GM21619 (cell line): ENCODE data around the gene GPD2.
"Not testable (repeated sequence)": the region's sequence is repeated elsewhere in the genome, so short reads cannot be mapped to it uniquely, and the experiment has no call there.

Experiments
- ATAC-seq: cut with Tn5 transposase; IDR thresholded peaks from one replicate; pipeline ENCODE4 v1.9.1; 2021; ENCODE audit not compliant: unreplicated experiment

GPD2 gene

DNA sequence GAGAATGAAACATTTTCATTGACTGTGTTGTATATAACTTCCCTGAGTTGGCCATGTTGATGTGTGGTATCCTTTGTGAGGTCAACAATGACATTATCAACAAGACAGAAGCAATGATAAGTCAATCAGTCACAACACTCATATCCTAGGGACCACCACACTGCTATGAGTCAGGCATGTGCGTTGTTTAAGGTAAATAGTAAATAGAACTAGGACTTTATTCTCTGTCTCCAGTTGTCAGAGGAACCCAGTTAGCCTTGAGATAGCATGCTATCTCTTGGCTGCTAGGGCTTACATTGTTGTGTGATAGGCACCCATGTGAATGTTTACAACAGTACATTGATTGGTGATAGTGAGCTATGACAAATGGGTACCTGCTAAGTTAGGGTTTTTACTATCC lies 37.3 kb downstream of the GPD2 start:
- ATAC-seq, result no peak

DNA sequence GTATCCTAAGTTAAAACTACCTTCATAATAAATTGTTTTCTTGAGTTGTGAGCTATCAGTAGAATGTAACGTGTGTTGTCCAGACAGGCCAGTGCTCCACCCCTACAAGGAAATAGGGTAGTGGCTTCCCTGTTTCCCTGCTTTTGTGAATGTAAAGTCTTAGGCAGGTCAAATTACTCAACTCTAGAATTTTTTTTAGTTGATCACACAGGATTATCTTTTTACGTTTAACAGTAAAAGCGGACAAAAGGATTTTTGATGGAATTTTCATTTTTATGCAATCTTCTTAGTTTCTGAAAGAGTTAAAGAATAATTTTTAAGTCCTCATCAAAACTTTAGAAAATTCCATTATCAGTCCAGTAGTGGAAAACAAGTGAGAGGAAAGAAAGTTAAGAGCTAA lies 38.2 kb downstream of the GPD2 start:
- ATAC-seq, result no peak

DNA sequence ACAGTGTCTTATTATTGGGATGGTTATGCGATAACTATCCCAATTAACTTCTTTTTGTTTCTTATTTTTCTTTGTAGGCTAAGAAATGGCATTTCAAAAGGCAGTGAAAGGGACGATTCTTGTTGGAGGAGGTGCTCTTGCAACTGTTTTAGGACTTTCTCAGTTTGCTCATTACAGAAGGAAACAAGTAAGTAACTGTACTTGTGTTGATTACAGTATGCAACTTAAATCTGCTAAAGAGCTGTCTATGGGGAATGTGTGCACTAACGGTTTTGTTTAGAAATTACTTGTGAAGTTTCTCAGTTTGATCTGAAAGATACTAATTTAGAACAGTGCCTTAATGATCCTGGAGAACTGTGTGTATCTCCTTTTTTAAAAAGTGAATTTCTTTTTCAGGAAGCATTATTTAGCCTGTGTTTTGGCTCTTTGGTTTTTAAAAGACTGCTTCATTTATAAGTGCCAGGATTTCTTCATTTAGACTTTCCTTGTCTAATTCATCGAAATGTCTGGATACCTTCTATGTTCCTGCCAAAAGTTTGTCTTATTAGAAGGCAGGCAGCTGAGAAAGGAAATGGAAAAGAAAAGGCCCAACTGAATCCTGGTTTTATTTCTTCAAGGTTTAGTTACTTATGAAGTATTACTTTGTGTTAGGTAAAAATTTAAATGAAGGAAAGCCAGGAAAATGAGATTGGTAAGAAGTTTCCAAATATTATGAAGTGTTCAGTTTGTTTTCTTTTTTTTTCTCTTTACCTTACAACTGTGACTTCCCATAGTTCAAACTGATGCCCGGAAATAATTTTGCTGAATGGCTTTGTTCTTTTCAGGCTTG lies 40.1 kb downstream of the GPD2 start:
- peak; percentile 43 for ATAC-seq

DNA sequence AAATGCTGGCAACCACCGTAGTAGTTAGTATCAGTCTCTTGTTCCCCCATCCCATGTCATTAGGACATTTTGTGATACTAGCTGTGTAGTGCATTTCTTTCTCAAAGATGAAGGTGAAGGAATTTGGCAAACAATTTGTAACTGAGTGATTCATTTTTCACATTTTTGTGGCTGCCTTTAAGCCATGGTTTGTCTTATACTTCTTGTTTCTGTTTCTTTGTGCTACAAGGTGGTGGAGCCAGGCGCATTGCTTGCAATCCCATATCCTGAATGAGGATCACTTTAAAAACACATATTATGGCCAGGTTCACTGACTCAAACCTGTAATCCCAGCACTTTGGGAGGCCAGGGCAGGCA lies 40.6 kb downstream of the GPD2 start:
- ATAC-seq, result peak; percentile 66

DNA sequence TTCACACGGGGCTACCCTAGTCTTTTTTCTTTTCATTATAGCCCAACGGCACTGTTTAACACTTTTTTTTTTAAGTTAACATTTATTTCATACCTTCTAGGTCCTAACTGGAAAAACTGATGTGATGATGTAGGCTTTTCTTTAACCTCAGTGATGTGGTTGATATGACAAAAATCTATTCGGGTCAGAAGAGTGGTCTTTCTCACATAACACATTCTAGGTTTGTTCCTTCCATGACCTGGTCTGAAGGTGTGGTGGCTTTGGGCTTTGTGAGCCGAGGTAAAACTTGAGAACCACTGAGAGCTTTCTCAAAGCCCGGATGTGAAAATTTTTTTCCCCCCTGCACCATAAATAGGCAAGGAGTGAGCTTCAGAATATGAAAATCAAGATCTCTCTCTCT lies 44.2 kb downstream of the GPD2 start:
- ATAC-seq, result no peak

DNA sequence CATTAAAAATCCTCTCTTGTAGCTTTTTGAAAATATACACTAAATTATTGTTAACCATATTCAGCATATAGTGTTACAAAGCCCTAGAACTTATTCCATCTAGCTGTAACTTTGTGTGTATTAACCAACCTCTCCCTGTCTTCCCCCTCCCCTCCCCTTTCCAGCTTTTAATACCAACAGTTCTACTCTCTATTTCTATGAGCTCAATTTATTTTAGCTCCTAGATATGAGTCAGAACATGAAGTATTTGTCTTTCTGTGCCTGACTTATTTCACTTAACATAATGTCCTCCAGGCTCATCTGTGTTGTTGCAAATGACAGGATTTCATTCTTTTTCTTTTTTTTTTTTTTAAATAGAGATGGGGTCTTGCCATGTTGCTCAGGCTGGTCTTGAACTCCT lies 45.1 kb downstream of the GPD2 start:
- ATAC-seq, result no peak

DNA sequence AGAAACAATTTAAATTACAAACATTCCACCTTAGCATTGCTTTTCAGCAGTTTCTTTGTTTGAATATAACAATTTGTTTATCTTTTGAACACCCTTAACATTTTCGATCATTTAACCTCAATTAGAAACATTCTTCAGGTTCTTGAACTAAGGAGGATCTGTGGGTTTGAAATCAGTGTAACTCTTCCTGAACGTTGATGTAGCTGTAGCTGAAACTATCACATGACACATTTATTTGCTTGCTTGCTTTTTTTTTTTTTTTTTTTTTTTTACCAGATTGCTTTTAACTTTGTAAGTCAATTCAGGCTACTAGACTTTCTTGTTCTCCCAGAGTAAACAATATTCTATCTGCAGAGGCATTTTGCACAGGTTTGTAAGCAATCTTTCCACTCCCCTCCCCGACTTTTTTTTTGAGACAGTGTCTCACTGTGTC lies 47.6 kb downstream of the GPD2 start:
- no peak for ATAC-seq

DNA sequence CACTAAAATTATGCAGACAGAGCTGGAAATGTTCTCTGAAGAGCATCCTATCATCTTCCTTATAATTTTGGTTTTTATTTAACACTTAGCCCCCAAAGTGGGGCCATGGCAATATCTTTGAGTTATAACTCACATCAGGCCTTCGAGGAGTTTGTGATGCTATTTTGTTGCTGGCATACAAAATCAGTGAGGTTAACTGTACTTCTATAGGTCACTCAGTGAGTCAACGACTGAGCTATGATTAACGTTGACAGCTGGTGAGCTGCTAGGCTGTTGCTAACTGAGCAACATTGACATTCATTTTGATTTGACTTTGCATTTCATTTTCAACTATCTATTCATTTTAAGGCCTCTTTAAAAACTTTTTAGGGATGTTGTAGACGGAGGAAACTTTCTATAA lies 50.0 kb downstream of the GPD2 start:
- no peak for ATAC-seq

DNA sequence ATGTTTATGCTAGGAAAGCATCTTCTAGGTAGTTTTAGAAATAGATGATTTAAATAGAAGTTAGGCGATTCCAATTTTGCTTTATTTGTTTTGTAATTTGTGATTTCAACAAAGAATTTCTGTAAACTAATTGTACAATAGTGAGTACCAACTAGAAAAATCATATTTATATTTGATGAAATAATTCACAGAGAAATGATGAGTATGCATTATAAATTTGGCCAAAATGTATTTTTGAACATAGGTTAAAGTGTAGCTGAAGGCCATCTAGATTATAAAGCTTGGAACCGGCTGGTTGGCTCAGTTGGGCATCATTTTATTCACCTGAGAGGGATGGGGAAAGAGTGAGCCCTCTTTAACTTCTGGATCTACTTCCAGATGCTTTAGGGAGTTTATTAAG lies 50.4 kb downstream of the GPD2 start:
- no peak for ATAC-seq

DNA sequence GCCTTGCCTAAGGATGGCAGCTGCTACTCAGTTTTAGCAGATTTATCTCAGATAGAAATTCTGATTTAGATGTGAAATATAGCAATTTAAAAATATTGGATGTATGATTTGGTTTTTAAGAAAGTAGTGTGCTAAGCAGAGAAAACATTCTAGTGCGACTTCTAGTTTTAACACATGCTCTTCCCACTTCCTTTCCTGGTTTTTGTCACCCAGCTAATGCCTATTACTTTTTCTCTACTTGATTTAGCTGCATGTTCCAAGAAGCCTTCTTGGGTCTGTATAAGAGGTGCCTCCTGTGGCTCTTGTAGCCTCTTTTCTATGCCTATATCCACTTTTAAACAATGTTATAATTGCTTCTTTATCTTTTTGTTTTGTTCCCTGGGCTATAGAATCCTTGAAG lies 53.0 kb downstream of the GPD2 start:
- no peak for ATAC-seq

DNA sequence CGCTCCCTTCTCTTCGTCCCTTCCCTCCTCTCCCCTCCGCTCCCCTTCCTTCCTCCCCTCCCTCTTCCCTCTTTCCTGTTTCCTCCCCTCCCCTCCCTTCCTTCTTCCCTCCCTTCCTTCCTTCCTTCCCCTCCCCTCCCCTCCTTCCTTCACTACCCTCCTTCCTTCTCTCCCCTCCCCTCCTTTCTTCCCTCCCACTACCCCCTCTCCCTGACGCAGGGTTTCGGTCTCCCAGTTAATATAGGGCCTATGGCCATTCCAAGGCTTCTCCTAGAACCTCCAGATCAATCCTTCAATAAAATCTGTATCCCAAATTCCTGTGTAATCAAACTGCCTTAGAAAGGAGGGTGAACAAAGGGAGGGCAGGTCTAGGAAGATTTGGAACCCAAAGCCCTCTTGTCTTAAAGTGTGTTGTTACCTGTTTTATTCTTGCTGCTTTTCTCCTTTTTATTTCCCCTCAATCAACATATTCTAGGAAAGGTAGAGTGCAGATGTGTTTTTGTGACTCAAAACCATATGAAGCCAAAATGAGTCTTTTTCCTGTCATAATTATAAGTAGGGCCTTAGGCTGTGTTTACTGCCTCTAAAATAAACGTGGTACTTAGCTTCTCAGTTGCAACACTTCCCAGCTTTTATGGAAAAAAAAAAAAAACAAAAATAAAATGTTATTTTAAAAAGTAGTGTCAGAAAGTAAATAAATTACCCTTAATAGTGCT lies 53.7 kb downstream of the GPD2 start:
- no peak for ATAC-seq

DNA sequence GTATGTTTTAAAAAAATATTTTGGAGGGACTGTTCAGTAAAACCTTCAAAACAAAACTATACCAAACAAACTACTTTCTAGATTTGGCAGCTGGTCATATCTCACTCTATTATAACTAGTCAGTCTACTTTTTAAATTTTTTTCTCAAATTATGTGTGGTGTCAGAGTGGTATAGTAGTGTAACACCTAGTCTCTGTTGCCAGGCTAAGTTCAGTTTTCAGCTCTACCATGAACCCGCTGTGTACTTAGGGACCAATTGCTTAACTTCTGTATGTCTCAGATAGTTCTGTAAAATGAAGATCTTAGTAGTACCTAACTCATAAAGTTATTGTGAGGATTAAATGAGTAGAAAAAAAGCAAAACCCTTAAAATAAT lies 54.3 kb downstream of the GPD2 start:
- no peak for ATAC-seq

DNA sequence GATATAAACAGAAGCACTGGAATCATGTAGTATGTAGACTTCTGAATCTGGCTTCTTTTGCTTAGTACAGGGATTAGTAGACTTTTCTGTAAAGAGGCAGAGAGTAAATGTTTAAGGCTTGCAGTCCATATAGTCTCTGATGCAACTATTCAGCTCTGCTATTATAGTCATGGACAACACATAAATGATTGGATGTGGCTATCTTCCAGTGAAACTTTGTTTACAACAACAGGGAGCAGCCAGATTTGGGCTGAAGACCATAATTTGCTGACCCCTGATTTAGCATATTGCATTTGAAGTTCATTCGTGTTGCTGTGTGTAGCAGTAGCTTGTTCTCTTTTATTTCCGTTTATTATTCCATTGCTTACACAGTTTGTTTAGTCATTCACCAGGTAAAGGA lies 55.0 kb downstream of the GPD2 start:
- ATAC-seq, result no peak

DNA sequence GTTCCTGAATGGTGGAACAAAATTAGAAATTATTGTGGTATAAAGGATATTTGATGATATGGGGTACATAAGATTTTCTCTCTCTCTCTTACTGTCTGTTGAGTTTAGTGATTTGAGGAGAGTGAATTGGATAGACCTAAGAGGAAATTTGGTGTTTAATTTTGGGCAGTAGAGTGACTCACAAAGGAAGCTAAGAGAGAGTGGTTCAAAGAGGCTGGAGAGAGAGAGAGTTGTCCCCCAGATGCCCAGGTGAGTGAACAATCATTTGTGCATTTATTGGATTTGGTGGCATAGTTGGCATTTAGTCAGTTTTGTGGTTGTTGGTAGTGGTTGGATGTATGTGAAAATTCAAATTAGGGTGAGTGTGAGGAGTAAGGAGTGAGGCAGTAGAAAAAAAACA lies 56.8 kb downstream of the GPD2 start:
- no peak for ATAC-seq

DNA sequence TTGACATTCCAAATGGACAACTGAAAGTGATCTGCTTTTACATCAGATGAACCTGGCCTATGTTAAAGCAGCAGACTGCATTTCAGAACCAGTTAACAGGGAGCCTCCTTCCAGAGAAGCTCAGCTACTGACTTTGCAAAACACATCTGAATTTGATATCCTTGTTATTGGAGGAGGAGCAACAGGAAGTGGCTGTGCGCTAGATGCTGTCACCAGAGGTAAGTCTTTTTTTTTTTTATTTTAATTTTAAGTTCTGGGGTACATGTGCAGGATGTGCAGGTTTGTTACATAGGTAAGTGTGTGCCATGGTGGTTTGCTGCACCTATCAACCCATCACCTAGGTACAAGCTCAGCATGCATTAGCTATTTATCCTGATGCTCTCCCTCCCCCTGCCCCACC lies 59.8 kb downstream of the GPD2 start:
- not testable (repeated sequence) for ATAC-seq

DNA sequence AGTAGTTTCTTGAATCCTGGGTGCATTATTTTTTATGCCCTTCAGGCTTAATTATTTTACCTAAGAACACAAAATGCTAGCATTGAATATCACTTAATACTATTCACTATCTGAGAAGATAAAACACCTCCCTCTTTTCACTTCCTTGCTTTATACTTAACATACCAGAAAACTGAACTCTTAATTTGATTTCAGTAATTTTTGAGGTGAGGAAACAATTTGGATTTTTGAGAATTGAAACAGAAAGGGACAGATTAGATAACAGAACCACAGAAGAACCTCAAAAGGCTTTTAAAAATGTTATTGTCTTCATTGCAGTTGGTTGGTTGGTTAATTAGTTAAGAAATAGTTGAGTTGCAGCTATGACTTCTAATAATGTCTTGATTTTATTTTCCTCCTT lies 69.5 kb downstream of the GPD2 start:
- ATAC-seq, result peak; percentile 62

DNA sequence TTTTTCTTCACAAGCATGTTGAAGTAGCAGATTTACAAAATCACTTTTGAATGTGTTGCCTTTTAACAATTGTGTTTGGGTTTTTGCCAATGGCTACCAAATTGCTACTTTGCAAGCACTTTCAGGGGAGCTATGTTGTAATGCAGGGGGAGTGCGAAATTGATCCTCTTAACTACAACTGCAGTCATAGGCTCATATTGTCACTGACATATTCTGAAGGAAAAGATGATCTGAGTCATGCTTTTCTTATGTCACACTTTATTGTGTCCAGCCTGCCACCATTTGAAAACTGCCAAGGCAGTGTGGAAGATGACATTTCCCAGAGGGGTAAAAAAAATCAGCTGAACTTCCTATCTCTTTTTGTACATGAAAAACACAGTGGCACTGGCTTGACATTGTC lies 74.9 kb downstream of the GPD2 start:
- ATAC-seq, result no peak

DNA sequence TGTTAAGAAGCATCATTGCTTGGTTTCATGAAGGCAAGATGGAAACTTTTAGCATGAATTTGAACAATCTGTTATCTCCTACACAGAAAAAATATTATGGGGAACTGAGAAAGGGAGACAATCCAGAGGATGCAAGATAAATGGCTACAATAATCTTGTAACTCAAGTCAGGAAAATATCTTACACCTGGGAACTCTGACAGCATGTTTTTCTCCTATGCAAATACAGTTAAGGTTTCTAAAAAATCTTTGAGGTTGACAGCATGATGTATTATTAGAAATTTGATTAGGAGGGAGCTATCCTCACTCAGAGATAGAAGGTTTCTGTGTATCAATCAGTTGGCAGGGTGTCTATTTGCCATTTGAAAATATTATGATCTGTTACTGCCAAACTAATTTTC lies 75.6 kb downstream of the GPD2 start:
- ATAC-seq, result peak; percentile 53

DNA sequence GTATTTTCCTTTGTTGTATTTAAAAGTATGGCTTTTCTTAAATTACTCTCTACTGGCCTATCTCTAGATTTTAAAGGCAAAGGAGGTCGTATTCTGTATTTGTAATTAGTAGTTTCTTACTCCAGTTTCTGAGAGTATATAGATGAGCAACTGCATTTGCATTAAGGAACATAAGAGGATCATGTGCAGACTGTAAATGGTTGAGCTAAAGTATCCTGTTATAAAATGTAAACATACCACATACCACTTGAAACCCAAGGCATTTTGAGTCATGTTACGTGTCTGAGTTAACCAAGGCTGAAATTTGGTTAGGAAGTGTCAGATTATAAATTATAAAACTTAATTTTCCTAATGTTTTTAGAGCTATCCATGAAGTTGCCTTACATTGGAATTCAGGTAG lies 76.3 kb downstream of the GPD2 start:
- ATAC-seq, result peak; percentile 63

DNA sequence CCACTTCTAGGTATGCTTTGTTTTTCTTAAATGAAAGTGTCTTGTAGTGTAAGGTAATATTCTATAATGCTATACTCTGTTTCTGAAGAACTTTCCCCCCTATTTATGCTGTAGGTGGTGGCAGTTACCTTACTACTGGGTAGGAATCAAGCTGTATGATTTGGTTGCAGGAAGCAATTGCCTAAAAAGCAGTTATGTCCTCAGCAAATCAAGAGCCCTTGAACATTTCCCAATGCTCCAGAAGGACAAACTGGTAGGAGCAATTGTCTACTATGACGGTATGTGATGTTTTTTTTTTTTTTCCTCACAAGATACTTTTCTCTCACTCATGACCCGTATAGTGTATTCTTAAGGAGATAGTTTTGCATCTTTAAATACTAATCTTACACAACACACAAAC lies 77.0 kb downstream of the GPD2 start:
- no peak for ATAC-seq

DNA sequence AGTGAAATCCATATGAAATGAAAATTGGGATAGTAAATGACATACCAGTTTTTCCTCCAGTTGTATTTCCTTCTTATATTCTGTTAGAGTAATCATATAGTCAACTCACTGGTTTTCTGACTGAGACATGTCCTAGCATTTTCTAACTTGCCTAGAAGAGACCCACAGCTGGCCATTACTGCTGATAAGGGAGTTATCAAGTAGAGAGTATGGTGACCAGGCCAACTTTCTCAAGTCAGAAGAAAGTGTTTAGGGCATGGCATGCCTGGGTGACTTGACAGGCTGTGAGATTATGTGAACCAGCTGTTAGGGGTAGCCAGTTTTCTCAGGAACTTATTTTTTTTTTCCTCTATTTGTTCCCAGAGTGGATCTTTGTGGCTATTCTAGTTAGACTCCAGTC lies 81.2 kb downstream of the GPD2 start:
- no peak for ATAC-seq

DNA sequence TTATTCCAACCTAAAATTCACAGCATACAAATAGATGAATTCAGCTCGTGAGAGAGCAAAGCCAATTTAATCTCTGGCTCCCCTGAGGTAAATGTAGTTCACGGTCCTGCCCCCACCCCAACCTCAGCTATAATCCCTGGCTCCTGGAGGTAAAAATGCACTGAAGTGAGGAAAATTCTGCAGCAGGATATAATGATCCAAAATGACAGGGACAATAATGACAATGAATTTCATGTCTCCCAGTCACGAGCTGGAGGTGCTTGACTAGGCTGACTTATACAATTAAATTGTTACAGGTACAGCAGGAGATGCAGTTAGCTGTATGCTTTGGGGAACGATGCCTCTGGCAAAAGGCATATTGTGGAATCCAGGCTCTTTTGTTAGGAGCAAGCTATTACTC lies 82.0 kb downstream of the GPD2 start:
- ATAC-seq, result no peak
